Measurements from ENCODE around the gene CD300LD.

DNA sequence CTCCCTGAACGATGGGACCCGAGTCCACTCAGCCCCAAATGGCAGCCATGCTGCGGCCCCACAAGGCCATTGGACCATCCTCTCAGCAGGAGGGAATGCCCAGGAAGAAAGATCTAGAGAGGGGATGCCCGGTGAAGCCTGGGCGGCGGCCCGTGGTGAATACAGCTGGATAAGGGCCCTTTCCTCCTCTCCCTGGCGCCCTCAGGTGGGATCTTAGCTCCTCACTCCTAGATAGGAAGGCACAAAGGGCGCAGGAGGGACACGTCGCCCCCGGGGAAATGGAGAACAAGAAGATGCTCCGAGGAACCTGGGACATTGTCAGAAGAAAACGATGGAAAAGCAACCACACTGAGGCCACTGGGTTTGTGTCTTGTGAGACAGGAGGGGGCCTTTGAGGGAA lies 48.7 kb downstream of the CD300LD start:
- TF ChIP-seq, protein P1, sequence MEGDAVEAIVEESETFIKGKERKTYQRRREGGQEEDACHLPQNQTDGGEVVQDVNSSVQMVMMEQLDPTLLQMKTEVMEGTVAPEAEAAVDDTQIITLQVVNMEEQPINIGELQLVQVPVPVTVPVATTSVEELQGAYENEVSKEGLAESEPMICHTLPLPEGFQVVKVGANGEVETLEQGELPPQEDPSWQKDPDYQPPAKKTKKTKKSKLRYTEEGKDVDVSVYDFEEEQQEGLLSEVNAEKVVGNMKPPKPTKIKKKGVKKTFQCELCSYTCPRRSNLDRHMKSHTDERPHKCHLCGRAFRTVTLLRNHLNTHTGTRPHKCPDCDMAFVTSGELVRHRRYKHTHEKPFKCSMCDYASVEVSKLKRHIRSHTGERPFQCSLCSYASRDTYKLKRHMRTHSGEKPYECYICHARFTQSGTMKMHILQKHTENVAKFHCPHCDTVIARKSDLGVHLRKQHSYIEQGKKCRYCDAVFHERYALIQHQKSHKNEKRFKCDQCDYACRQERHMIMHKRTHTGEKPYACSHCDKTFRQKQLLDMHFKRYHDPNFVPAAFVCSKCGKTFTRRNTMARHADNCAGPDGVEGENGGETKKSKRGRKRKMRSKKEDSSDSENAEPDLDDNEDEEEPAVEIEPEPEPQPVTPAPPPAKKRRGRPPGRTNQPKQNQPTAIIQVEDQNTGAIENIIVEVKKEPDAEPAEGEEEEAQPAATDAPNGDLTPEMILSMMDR (conservative IDR thresholded peaks at IDR 0.05; ENCODE audit: low read depth in 2 of 2), result peak; percentile 25 to 57
- TF ChIP-seq JUNB (IDR thresholded peaks at IDR 0.05; ENCODE audit: unreplicated experiment) (no peak), EZH2phosphoT487 (IDR thresholded peaks at IDR 0.05; ENCODE audit: unreplicated experiment) (no peak), ZNF331 (CRISPR knock-in tag; IDR thresholded peaks at IDR 0.05; ENCODE audit: low read depth) (no peak), NANOG (IDR thresholded peaks at IDR 0.05; ENCODE audit: borderline replicate concordance) (no peak)

Measured in GM23338 (cell line).